Heart left ventricle (tissue), 16 donors: ENCODE measurements around the gene FKBP5. TPM values are rescaled to one million over a fixed set of nuclear protein-coding genes. Genes with fewer than 3 reads are reported as not detected.

Source experiments
- ATAC-seq, 4 donors: fragments of 200-7000 bp; cut with Tn5 transposase; one replicate each; pipeline ENCODE4 v1.9.1; 2020 to 2022; ENCODE audit warnings: moderate library complexity in 4 of 4, mild to moderate bottlenecking in 3 of 4, moderate number of reproducible peaks in 1 of 4
- DNase-seq, 5 donors: peaks; one replicate each; pipeline ENCODE4 v3.0.0-alpha.2; 2020
- H3K27ac ChIP-seq, 12 donors: fragments of 200-600 bp; sonication (generic) in 4 of 12; one replicate each; pipeline versions ENCODE4 v1.5.0 to v1.8.0; 2016 to 2022; ENCODE audit warnings: mild to moderate bottlenecking in 2 of 12
- H3K27me3 ChIP-seq, 9 donors: fragments of 200-600 bp; sonication (generic) in 2 of 9; one replicate each; pipeline versions ENCODE4 v1.5.1 to v1.8.0; 2016 to 2022; ENCODE audit warnings: mild to moderate bottlenecking in 3 of 9
- H3K36me3 ChIP-seq, 9 donors: fragments of 200-600 bp; sonication (generic) in 2 of 9; one replicate each; pipeline versions ENCODE4 v1.5.0 to v1.8.0; 2018 to 2022; ENCODE audit warnings: mild to moderate bottlenecking in 2 of 9
- H3K4me1 ChIP-seq, 12 donors: fragments of 200-600 bp; sonication (generic) in 4 of 12; one replicate each; pipeline versions ENCODE4 v1.5.0 to v1.8.0; 2016 to 2022; ENCODE audit warnings: mild to moderate bottlenecking in 3 of 12
- H3K4me3 ChIP-seq, 12 donors: fragments of 200-600 bp; sonication (generic) in 4 of 12; one replicate each; pipeline versions ENCODE4 v1.5.0 to v1.8.0; 2017 to 2022; ENCODE audit warnings: mild to moderate bottlenecking in 9 of 12, moderate library complexity in 4 of 12
- H3K9me3 ChIP-seq, 12 donors: fragments of 200-600 bp; sonication (generic) in 4 of 12; one replicate each; pipeline versions ENCODE4 v1.5.0 to v1.8.0; 2016 to 2022; ENCODE audit warnings: mild to moderate bottlenecking in 1 of 12
- CTCF ChIP-seq, 12 donors: fragments of 200-600 bp; sonication (generic) in 4 of 12; IDR thresholded peaks; one replicate each; pipeline versions ENCODE4 v1.5.0 to v1.8.0; 2018 to 2022; ENCODE audit warnings: antibody characterized with exemption in 12 of 12, mild to moderate bottlenecking in 5 of 12
- POLR2A ChIP-seq, 2 donors: fragments of 450-650 bp; IDR thresholded peaks; one replicate each; pipeline ENCODE4 v1.6.1; 2017; ENCODE audit warnings: antibody characterized with exemption in 2 of 2, mild to moderate bottlenecking in 2 of 2, moderate library complexity in 2 of 2
- WGBS, 4 donors: extraction: QIAGEN DNeasy Blood & Tissue Kit in 2 of 4; methylation state at CpG; one replicate each; pipeline versions ENCODE4 v1.1.5 to v1.1.7; 2013 to 2018; 5-methylcytosine and 5-hydroxymethylcytosine counted together
- intact Hi-C, 10 donors: fragments of 100-400 bp; cut with DNase I; formaldehyde crosslinking; loops; one replicate each; pipeline versions ENCODE4 v1.11.1 to v1.14.2; 2022
- microRNA-seq, 4 donors: library from miRNA; unstranded; fragments of <30 nt; microRNA quantifications; one replicate each; pipeline versions ENCODE4 to v1.2.0, GENCODE V29; 2017 to 2020
- polyA plus RNA-seq, 2 donors: library from polyadenylated mRNA; stranded (reverse); fragments of 200-250 nt; gene quantifications; one replicate each; pipeline ENCODE4 v1.2.3, GENCODE V29; 2013
- total RNA-seq, 9 donors: library from RNA; depleted of rRNA in 2 of 9; stranded (reverse); fragments of >200 nt in 2 of 9; fragmentation: NEBNext Ultra II Directional in 3 of 9; extraction: Animal tissue kit (Norgen Biotek cat#: 25700) in 3 of 9; gene quantifications; one replicate each; pipeline versions ENCODE4 v1.1.0 to v1.2.4, GENCODE V29; 2016 to 2023
- donor health status: ischemic (EF 13 %, LVEDD 7.1; RV severe dilation, severe dysfunction).
- donor health status: healthy with polysubstance abuse.
- donor health status: DM: no; HTN: yes; CAD: no.
- donor health status: DM: no; HTN: no; CAD: no.
- donor health status: ischemic (EF 25% LVEDD 6.9; RV normal size, moderate dysfunction).
- donor health status: ischemic (EF 25% LVEDD 5.7; RV mildly dilated, moderate dysfunction).
- donor health status: healthy.
- donor health status: DM: yes; HTN: yes; CAD: no.
- donor health status: ischemic (EF 35%, LVEDD 5.7; RV mildly dilated, moderate dysfunction).
- donor health status: nonischemic (EF 11% LVEDD 7.7; RV severe dilation, severe dysfunction).
- donor health status: DM: yes; HTN: yes; CAD: no.
- donor health status: PGD.
- donor health status: ischemic (EF 29% LVEDD 5.4; RV normal size, mild dysfunction).
- donor health status: nonischemic (EF 23%, LVEDD 6.1; RV moderate dilation, normal function).

FKBP5 gene
- total and polyA plus RNA-seq, 11 donors = 19.7 to 351 (median 104) TPM

GRCh38 chr6:35533981-35534380 is 154.7 kb downstream of the FKBP5 start:
- H3K27me3 ChIP-seq = peaks cover 0 to 7% (median 0%) of the 10 kb centered on the region in 9 donors
- H3K4me1 ChIP-seq = no peaks in the 10 kb centered on the region
- ATAC-seq (no peak), DNase-seq (no peak)
- no peak overlapping the region for H3K27ac ChIP-seq
- TF ChIP-seq CTCF (IDR thresholded peaks at IDR 0.05) (no peak), POLR2A (IDR thresholded peaks at IDR 0.05) (no peak)
- no peaks in the 10 kb centered on the region for H3K9me3 ChIP-seq
- intact Hi-C loops = no loop called here
- WGBS, 4 donors = 69 to 79% (median 76%) methylated on average over 6 of the region's 6 CpGs
- H3K36me3 ChIP-seq = no peaks in the 10 kb centered on the region
- H3K4me3 ChIP-seq = no peak overlapping the region

- no peak for DNase-seq
- no peak overlapping the region for H3K4me3 ChIP-seq
- no peak overlapping the region for H3K27ac ChIP-seq
- no peaks in the 10 kb centered on the region for H3K36me3 ChIP-seq
- ATAC-seq = no peak
- H3K9me3 ChIP-seq = no peaks in the 10 kb centered on the region
- H3K4me1 ChIP-seq = no peaks in the 10 kb centered on the region
- no peak for TF ChIP-seq POLR2A (IDR thresholded peaks at IDR 0.05)
- TF ChIP-seq CTCF (IDR thresholded peaks at IDR 0.05) = no peak
- WGBS, 4 donors = 76 to 89% (median 79%) methylated on average over 4 of the region's 4 CpGs
- H3K27me3 ChIP-seq = peaks cover 0 to 7% (median 0%) of the 10 kb centered on the region in 9 donors
- intact Hi-C loops = no loop called here
Observed at GRCh38 chr6:35532126-35532525, 156.6 kb downstream of the FKBP5 start.

- no peak for DNase-seq
- ATAC-seq = no peak
Observed at GRCh38 chr6:35524380-35525020, 164.2 kb downstream of the FKBP5 start.

More at GRCh38 chr6:35524380-35525020, 164.2 kb downstream of the FKBP5 start:
- 86 to 92% (median 90%) methylated on average over 3 of the region's 3 CpGs for WGBS, 4 donors
- no peaks in the 10 kb centered on the region for H3K9me3 ChIP-seq
- TF ChIP-seq CTCF (IDR thresholded peaks at IDR 0.05) (no peak), POLR2A (IDR thresholded peaks at IDR 0.05) (no peak)
- H3K4me3 ChIP-seq = no peak overlapping the region
- H3K27ac ChIP-seq = no peak overlapping the region
- H3K27me3 ChIP-seq = peaks cover 0 to 3% (median 0%) of the 10 kb centered on the region in 9 donors
- intact Hi-C loops = loop anchor here in 8 of 10 donors (5.0 to 10.0 kb wide), 5 partner anchors 48 to 233 kb away; partner anchors contain the start of gene ARMC12 (in 1 of the 8)
- peaks cover 0 to 12% (median 0%) of the 10 kb centered on the region in 12 donors for H3K4me1 ChIP-seq
- no peaks in the 10 kb centered on the region for H3K36me3 ChIP-seq

Small RNAs within 50 kb of the gene (microRNA-seq; reads per million reads assigned to microRNA genes)
- 0.77 to 4.0 (median 2.9) reads per million in 4 donors for gene MIR5690

Other genes starting within 250 kb of the FKBP5 start
- gene FANCE, start 236.6 kb downstream of the FKBP5 start, total RNA-seq = 1 to 10 TPM; 2.1 to 4.6 (median 3.8) TPM
- 1 to 10 TPM; 1.3 to 3.6 TPM for gene FANCE, start 236.6 kb downstream of the FKBP5 start, polyA plus RNA-seq
- gene RPL10A, start 220.5 kb downstream of the FKBP5 start, total RNA-seq = 100 to 1,000 TPM; 472 to 700 (median 532) TPM
- 1,000 to 10,000 TPM in 1 of 2 donors, 100 to 1,000 TPM in 1; 356 to 1,412 TPM for gene RPL10A, start 220.5 kb downstream of the FKBP5 start, polyA plus RNA-seq
- 10 to 100 TPM; 25.8 to 54.3 (median 37.1) TPM for gene TEAD3, start 191.8 kb downstream of the FKBP5 start, total RNA-seq
- gene TEAD3, start 191.8 kb downstream of the FKBP5 start, polyA plus RNA-seq = 10 to 100 TPM; 26.6 to 34.1 TPM
- gene TULP1, start 176.0 kb downstream of the FKBP5 start, total RNA-seq = not detected
- under 1 TPM in 1 of 2 donors, not detected in 1; 0.15 TPM for gene TULP1, start 176.0 kb downstream of the FKBP5 start, polyA plus RNA-seq
- gene ARMC12, start 48.1 kb upstream of the FKBP5 start, total RNA-seq = under 1 TPM in 3 of 9 donors, not detected in 6; 0.19 to 0.72 (median 0.33) TPM
- gene ARMC12, start 48.1 kb upstream of the FKBP5 start, polyA plus RNA-seq = under 1 TPM; 0.19 to 0.27 TPM
- gene CLPSL2, start 87.7 kb upstream of the FKBP5 start, total RNA-seq = not detected
- not detected for gene CLPSL2, start 87.7 kb upstream of the FKBP5 start, polyA plus RNA-seq
- gene CLPSL1, start 92.1 kb upstream of the FKBP5 start, total RNA-seq = not detected
- gene CLPSL1, start 92.1 kb upstream of the FKBP5 start, polyA plus RNA-seq = not detected
- 1 to 10 TPM in 5 of 9 donors, not detected in 4; 2.4 to 3.4 (median 2.6) TPM for gene CLPS, start 108.4 kb upstream of the FKBP5 start, total RNA-seq
- under 1 TPM in 1 of 2 donors, not detected in 1; 0.22 TPM for gene CLPS, start 108.4 kb upstream of the FKBP5 start, polyA plus RNA-seq
- gene LHFPL5, start 116.4 kb upstream of the FKBP5 start, total RNA-seq = not detected
- gene LHFPL5, start 116.4 kb upstream of the FKBP5 start, polyA plus RNA-seq = not detected
- 10 to 100 TPM; 17.7 to 41.7 (median 19.9) TPM for gene SRPK1, start 232.2 kb upstream of the FKBP5 start, total RNA-seq
- gene SRPK1, start 232.2 kb upstream of the FKBP5 start, polyA plus RNA-seq = 10 to 100 TPM in 1 of 2 donors, 1 to 10 TPM in 1; 5.0 to 15.6 TPM